Lung (tissue), 12 donors: ENCODE measurements around the gene NFATC2. TPM values are rescaled to one million over a fixed set of nuclear protein-coding genes. Genes with fewer than 3 reads are reported as not detected.

Experiments
- ATAC-seq: fragments of 200-7000 bp; cut with Tn5 transposase; one replicate; pipeline ENCODE4 v1.9.1; 2020; ENCODE audit warnings: moderate number of reproducible peaks; ENCODE audit not compliant: insufficient read depth, low FRiP score
- DNase-seq, 3 donors: peaks; one replicate each; pipeline ENCODE4 v3.0.0-alpha.2; 2013 to 2017
- H3K27ac ChIP-seq, 2 donors: one replicate each; pipeline ENCODE4 v1.5.1; 2013; ENCODE audit warnings: mild to moderate bottlenecking in 2 of 2, moderate library complexity in 2 of 2, control low read depth in 1 of 2, inconsistent platforms in 1 of 2, low read depth in 1 of 2, low read length in 1 of 2
- H3K27me3 ChIP-seq, 3 donors: one replicate each; pipeline ENCODE4 v1.5.1; 2013; ENCODE audit warnings: low read length in 2 of 3; ENCODE audit not compliant: control insufficient read depth in 3 of 3, insufficient read depth in 3 of 3
- H3K36me3 ChIP-seq, 4 donors: one replicate each; pipeline ENCODE4 v1.5.1; 2013; ENCODE audit warnings: low read length in 4 of 4, mild to moderate bottlenecking in 1 of 4, moderate library complexity in 1 of 4; ENCODE audit not compliant: control insufficient read depth in 4 of 4, insufficient read depth in 4 of 4
- H3K4me1 ChIP-seq, 5 donors: one replicate each; pipeline ENCODE4 v1.5.1; 2013; ENCODE audit warnings: low read length in 5 of 5, mild to moderate bottlenecking in 2 of 5, moderate library complexity in 1 of 5; ENCODE audit not compliant: control insufficient read depth in 5 of 5, insufficient read depth in 5 of 5
- H3K4me3 ChIP-seq: one replicate; pipeline ENCODE4 v1.5.1; 2013; ENCODE audit warnings: mild to moderate bottlenecking, control low read depth, moderate library complexity
- H3K9ac ChIP-seq, 2 donors: one replicate each; pipeline ENCODE4 v1.5.1; 2013; ENCODE audit warnings: low read length in 2 of 2, control low read depth in 1 of 2; ENCODE audit not compliant: insufficient read depth in 1 of 2
- H3K9me3 ChIP-seq, 4 donors: one replicate each; pipeline ENCODE4 v1.5.1; 2013; ENCODE audit warnings: low read length in 3 of 4, mild to moderate bottlenecking in 1 of 4, moderate library complexity in 1 of 4; ENCODE audit not compliant: control insufficient read depth in 4 of 4, insufficient read depth in 3 of 4
- WGBS, 2 donors: extraction: QIAGEN DNeasy Blood & Tissue Kit; methylation state at CpG; one replicate each; pipeline ENCODE4 v1.1.7; 2013; 5-methylcytosine and 5-hydroxymethylcytosine counted together
- polyA plus RNA-seq, 2 donors: library from polyadenylated mRNA; stranded (reverse); fragments of 200-250 nt; gene quantifications; one replicate each; pipeline ENCODE4 v1.2.1, GENCODE V29; 2013
- total RNA-seq, 2 donors: library from RNA; depleted of rRNA in 1 of 2; stranded (reverse); fragments of >200 nt in 1 of 2; gene quantifications; one replicate each; pipeline ENCODE4 v1.2.1, GENCODE V29; 2014 to 2021
- TF ChIP-seq, protein P1 (sequence below): IDR thresholded peaks from 2 replicates; pipeline ENCODE4 v1.5.1; 2012; ENCODE audit warnings: mild to moderate bottlenecking; ENCODE audit errors: control extremely low read depth, extremely low read depth
- donor health status: control.
- donor health status: control.
- donor health status: Bipolar disorder and iron deficiency.
- donor health status: healthy.
- donor health status: DM: yes; HTN: yes; CAD: no.

NFATC2 gene
- total and polyA plus RNA-seq, 4 donors = 1.3 to 8.7 (median 4.7) TPM

DNA sequence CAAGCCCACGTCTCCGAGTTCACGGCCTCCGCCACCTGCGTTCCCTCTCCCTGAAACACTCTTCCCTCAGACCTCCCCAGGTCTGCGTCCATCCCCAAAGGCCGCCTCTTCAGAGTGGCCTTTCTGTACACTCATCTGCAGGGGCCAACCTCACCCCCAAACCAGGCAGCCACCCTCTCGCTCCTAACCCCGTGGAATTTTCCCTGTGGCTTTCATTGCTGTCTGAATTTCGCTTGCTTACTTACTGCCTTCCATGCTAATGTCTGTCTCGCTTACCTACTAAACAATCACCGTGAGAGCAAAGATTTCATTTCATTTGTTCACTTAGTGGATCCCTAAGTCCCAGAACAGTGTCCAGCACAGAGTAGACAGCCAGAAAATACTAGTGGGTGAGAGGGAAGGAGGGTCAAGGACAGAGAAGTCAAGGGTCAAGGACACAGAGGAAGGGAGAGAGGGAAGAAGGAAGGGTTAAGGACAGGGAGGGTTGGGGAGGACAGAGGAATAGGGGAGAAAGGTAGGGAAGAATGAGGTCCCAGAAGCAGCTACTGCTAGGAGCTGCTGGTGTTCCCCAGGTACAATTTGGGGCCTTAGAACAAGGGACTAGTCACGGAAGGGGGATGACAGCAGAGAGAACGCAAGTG is 114.7 kb downstream of the NFATC2 start:
- Histone ChIP-seq H3K27me3 (no peaks in the 10 kb centered on the region), H3K27ac (no peak overlapping the region), H3K4me3 (no peak overlapping the region), H3K9me3 (no peaks in the 10 kb centered on the region), H3K4me1 (peaks cover 0 to 17% (median 8%) of the 10 kb centered on the region in 5 donors), H3K36me3 (peaks cover 0 to 8% (median 0%) of the 10 kb centered on the region in 4 donors), H3K9ac (no peak overlapping the region)
- no peak for ATAC-seq
- WGBS, 2 donors = 92 to 93% methylated on average over 14 of the region's 14 CpGs
- TF ChIP-seq, protein P1, sequence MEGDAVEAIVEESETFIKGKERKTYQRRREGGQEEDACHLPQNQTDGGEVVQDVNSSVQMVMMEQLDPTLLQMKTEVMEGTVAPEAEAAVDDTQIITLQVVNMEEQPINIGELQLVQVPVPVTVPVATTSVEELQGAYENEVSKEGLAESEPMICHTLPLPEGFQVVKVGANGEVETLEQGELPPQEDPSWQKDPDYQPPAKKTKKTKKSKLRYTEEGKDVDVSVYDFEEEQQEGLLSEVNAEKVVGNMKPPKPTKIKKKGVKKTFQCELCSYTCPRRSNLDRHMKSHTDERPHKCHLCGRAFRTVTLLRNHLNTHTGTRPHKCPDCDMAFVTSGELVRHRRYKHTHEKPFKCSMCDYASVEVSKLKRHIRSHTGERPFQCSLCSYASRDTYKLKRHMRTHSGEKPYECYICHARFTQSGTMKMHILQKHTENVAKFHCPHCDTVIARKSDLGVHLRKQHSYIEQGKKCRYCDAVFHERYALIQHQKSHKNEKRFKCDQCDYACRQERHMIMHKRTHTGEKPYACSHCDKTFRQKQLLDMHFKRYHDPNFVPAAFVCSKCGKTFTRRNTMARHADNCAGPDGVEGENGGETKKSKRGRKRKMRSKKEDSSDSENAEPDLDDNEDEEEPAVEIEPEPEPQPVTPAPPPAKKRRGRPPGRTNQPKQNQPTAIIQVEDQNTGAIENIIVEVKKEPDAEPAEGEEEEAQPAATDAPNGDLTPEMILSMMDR = no peak
- DNase-seq = no peak

DNA sequence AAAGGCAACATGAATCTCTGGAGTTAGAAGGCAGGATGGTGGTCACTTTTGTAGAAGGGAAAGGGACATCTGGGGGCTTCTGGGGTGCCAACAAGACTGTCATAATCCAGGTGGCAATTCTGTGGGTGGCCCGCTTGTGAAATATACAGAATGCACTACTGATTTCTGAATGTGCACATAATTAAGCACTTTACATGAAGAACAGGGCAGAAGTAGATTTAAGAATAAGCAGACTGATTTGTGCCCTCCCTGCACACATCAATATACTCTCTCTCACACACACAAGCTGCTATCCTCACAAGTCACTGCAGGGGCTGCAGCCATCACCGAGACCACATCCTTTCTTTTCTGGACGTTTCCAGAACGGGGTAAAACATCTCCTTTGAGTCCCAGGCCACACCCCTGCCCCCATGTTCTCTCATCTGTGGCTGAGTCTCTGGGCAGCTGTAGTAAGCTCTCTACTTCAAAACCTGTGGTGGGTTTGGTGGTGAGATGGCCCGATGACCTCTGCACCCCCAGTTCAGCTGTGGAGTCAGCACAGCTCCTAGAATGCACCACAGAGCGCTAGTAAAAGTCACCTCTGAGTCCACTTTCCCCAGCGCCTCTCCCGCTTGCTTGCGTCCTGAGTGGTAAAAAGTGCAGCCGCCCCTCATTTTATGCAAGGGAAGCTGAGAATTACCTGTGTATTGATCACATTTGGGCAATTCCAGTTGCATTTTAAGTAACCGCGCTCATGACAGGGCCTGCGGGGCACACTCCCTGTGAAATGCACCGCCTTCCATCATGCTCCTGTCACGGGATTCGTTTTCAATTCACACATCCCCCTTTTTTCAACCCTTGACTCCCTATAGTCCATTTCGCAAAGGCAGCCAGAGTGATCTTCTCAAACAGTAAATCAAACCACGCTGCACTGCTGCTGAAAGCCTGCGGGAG is 115.5 kb downstream of the NFATC2 start:
- H3K27ac ChIP-seq = no peak overlapping the region
- no peak for ATAC-seq
- H3K4me1 ChIP-seq = peaks cover 0 to 22% (median 8%) of the 10 kb centered on the region in 5 donors
- H3K9me3 ChIP-seq = no peaks in the 10 kb centered on the region
- no peaks in the 10 kb centered on the region for H3K27me3 ChIP-seq
- H3K4me3 ChIP-seq = no peak overlapping the region
- TF ChIP-seq, protein P1 = no peak
- peaks cover 0 to 2% (median 0%) of the 10 kb centered on the region in 4 donors for H3K36me3 ChIP-seq
- WGBS, 2 donors = 93% methylated on average over 19 of the region's 19 CpGs
- no peak for DNase-seq
- no peak overlapping the region for H3K9ac ChIP-seq

DNA sequence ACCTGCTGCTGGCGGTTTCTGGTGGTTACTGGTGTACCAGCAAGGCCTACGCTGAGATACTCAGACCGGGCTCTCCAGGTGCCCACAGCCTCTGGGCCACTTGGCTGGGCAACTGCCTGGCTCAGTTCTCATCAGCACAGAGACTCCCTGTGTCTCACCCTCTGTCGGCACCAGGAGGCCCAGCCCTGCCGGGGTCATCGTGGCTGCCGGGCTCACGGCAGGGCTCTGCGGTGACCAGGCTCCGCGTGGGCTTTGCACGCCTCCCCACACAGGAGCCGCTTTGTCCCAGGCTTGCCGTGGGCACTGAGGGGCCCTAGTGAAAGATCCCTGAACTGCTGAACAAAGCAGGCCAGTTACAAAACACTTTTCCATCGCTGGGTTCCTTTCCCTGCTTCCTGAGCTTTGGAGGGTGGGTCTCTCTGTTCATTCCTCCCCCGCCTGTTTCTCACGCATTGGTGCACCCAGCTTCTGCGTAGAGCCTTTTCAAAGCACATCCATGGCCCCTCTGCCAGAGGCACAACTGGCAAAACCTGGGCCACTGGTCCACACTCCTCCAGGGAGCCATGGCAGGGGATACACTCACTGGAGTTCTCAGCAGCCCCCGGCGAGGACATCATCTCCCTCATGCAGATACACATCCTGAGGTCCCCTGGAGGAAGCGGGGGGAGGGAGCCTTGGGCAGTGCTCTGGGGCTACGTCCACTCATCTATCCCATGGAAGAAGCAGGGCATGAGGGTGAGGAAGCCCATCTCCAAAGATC is 117.0 kb downstream of the NFATC2 start:
- no peak overlapping the region for H3K27ac ChIP-seq
- peaks cover 0 to 2% (median 0%) of the 10 kb centered on the region in 4 donors for H3K36me3 ChIP-seq
- WGBS, 2 donors = 91% methylated on average over 22 of the region's 22 CpGs
- H3K9me3 ChIP-seq = no peaks in the 10 kb centered on the region
- H3K27me3 ChIP-seq = no peaks in the 10 kb centered on the region
- TF ChIP-seq, protein P1 = no peak
- H3K4me3 ChIP-seq = no peak overlapping the region
- peaks cover 0 to 26% (median 8%) of the 10 kb centered on the region in 5 donors for H3K4me1 ChIP-seq
- DNase-seq (no peak), ATAC-seq (no peak)
- no peak overlapping the region for H3K9ac ChIP-seq
